IMR-90 (cell line): ENCODE results near the gene LAMB2. TPM values are rescaled to one million over a fixed set of nuclear protein-coding genes. Genes with fewer than 3 reads are reported as not detected.

ENCODE experiments used
- ATAC-seq: fragments of 200-7000 bp; cut with Tn5 transposase; 2 replicates; pipeline ENCODE4 v1.9.1; 2020; ENCODE audit warnings: low read depth, mild to moderate bottlenecking, moderate library complexity
- BruUV-seq: library from RNA; stranded (reverse); fragments of 400-500 nt; replicated peaks from 2 replicates; lab custom pipeline; 2021; lab: Mats Ljungman, UMichigan
- CTCF ChIA-PET: fragments of 300-600 bp; formaldehyde crosslinking; extraction: SDS; loops from one replicate; lab custom pipeline; 2021; ENCODE audit warnings: antibody characterized with exemption; lab: Yijun Ruan, JAX
- POLR2A ChIA-PET: fragments of 300-600 bp; sonication (Branson Sonifier 250); formaldehyde crosslinking; loops from one replicate; lab custom pipeline; 2022; ENCODE audit warnings: antibody characterized with exemption; ENCODE audit not compliant: unreplicated experiment; lab: Charles Lee
- DNase-seq: peaks from one replicate; pipeline ENCODE4 v3.0.0; 2013
- H2AFZ ChIP-seq: replicated peaks from 2 replicates; pipeline ENCODE3; 2013; ENCODE audit warnings: low read length, mild to moderate bottlenecking; ENCODE audit not compliant: poor library complexity
- H2AK5ac ChIP-seq: 2 replicates; pipeline ENCODE4 v1.6.1; 2013; ENCODE audit warnings: low read depth, low read length, inconsistent platforms
- H2AK9ac ChIP-seq: replicated peaks from 2 replicates; pipeline ENCODE3; 2013; ENCODE audit warnings: mild to moderate bottlenecking, low read depth, low read length, moderate library complexity; ENCODE audit not compliant: poor library complexity
- H2BK120ac ChIP-seq: 2 replicates; pipeline ENCODE4 v1.6.1; 2013; ENCODE audit warnings: low read depth, low read length, inconsistent platforms
- H2BK15ac ChIP-seq: 3 replicates; pipeline ENCODE4 v1.6.1; 2013; ENCODE audit warnings: low read depth, low read length, inconsistent platforms
- H2BK20ac ChIP-seq: 2 replicates; pipeline ENCODE4 v1.6.1; 2013; ENCODE audit warnings: low read depth, mild to moderate bottlenecking, inconsistent platforms, low read length, moderate library complexity
- H2BK5ac ChIP-seq: 2 replicates; pipeline ENCODE4 v1.6.1; 2013; ENCODE audit warnings: mild to moderate bottlenecking, low read depth, low read length, inconsistent platforms; ENCODE audit not compliant: poor library complexity, severe bottlenecking
- H3K14ac ChIP-seq: replicated peaks from 2 replicates; pipeline ENCODE4 v1.6.1; 2013; ENCODE audit warnings: low read depth, low read length, inconsistent platforms
- H3K18ac ChIP-seq: 2 replicates; pipeline ENCODE4 v1.6.1; 2013; ENCODE audit warnings: low read depth, low read length, control low read depth
- H3K23ac ChIP-seq: 2 replicates; pipeline ENCODE4 v1.6.1; 2013; ENCODE audit warnings: low read depth, low read length, inconsistent platforms
- H3K27ac ChIP-seq: 2 replicates; pipeline ENCODE4 v1.5.1; 2013; ENCODE audit warnings: mild to moderate bottlenecking, control low read depth, low read length; ENCODE audit not compliant: insufficient read depth
- H3K27me3 ChIP-seq: 2 replicates; pipeline ENCODE4 v1.6.1; 2013; ENCODE audit warnings: low read length; ENCODE audit not compliant: control insufficient read depth, insufficient read depth
- H3K36me3 ChIP-seq: 2 replicates; pipeline ENCODE4 v1.6.1; 2013; ENCODE audit warnings: low read length, mixed read lengths; ENCODE audit not compliant: control insufficient read depth, insufficient read depth
- H3K4ac ChIP-seq: 2 replicates; pipeline ENCODE4 v1.6.1; 2013; ENCODE audit warnings: low read depth, low read length, inconsistent platforms
- H3K4me1 ChIP-seq: 2 replicates; pipeline ENCODE4 v1.6.1; 2013; ENCODE audit warnings: low read length, mixed read lengths; ENCODE audit not compliant: control insufficient read depth, insufficient read depth
- H3K4me2 ChIP-seq: 2 replicates; pipeline ENCODE4 v1.6.1; 2013; ENCODE audit warnings: low read depth, mild to moderate bottlenecking, control low read depth, low read length, moderate library complexity
- H3K4me3 ChIP-seq: 2 replicates; pipeline ENCODE4 v1.5.1; 2013; ENCODE audit warnings: low read depth, mild to moderate bottlenecking, control low read depth, low read length, moderate library complexity; ENCODE audit not compliant: insufficient read depth
- H3K56ac ChIP-seq: 2 replicates; pipeline ENCODE4 v1.6.1; 2013; ENCODE audit warnings: low read length, inconsistent platforms; ENCODE audit not compliant: insufficient read depth; ENCODE audit errors: extremely low read depth
- H3K79me1 ChIP-seq, 2 experiments: 2 replicates each; pipeline ENCODE4 v1.6.1; 2013; ENCODE audit warnings: low read length in 2 of 2, inconsistent platforms in 1 of 2, low read depth in 1 of 2
- H3K9ac ChIP-seq: 2 replicates; pipeline ENCODE4 v1.6.1; 2013; ENCODE audit warnings: low read depth, low read length, control low read depth
- H3K9me1 ChIP-seq: 2 replicates; pipeline ENCODE4 v1.6.1; 2013; ENCODE audit warnings: low read length, inconsistent platforms; ENCODE audit not compliant: insufficient read depth
- H3K9me3 ChIP-seq: 2 replicates; pipeline ENCODE4 v1.6.1; 2013; ENCODE audit warnings: low read length; ENCODE audit not compliant: control insufficient read depth, insufficient read depth
- H4K20me1 ChIP-seq: 2 replicates; pipeline ENCODE4 v1.6.1; 2013; ENCODE audit warnings: low read length, inconsistent platforms; ENCODE audit not compliant: insufficient read depth
- H4K5ac ChIP-seq: 2 replicates; pipeline ENCODE4 v1.6.1; 2013; ENCODE audit warnings: mild to moderate bottlenecking, low read depth, low read length, control low read depth
- H4K8ac ChIP-seq, 2 experiments: 2 replicates each; pipeline ENCODE4 v1.6.1; 2013; ENCODE audit warnings: low read depth in 2 of 2, low read length in 2 of 2, control low read depth in 1 of 2, inconsistent platforms in 1 of 2
- H4K91ac ChIP-seq: 2 replicates; pipeline ENCODE4 v1.6.1; 2013; ENCODE audit warnings: low read depth, low read length, inconsistent platforms; ENCODE audit not compliant: insufficient read depth
- ELK1 ChIP-seq: fragments of 150-350 bp; IDR thresholded peaks from 2 replicates; pipeline ENCODE4 v1.6.1; 2016; ENCODE audit warnings: low read depth, mild to moderate bottlenecking, low read length, moderate library complexity, borderline replicate concordance
- NFE2L2 ChIP-seq: fragments of 150-350 bp; IDR thresholded peaks from 2 replicates; pipeline ENCODE4 v1.6.1; 2016; ENCODE audit warnings: low read depth, mild to moderate bottlenecking, low read length
- RFX5 ChIP-seq: IDR thresholded peaks from 2 replicates; pipeline ENCODE4 v1.8.0; 2012; ENCODE audit warnings: low read depth, mild to moderate bottlenecking, low read length, moderate library complexity
- SMC3 ChIP-seq: fragments of 150-350 bp; IDR thresholded peaks from 2 replicates; pipeline ENCODE4 v1.6.1; 2016; ENCODE audit warnings: low read depth, mild to moderate bottlenecking, antibody characterized with exemption, low read length, moderate library complexity
- WGBS, 2 experiments: methylation state at CpG; one replicate each; pipeline versions ENCODE4 v1.1.5 to v1.1.7; 2013; ENCODE audit warnings: missing lambda C conversion rate in 2 of 2; ENCODE audit not compliant: insufficient read length in 1 of 2; ENCODE audit errors: extremely low coverage in 2 of 2; 5-methylcytosine and 5-hydroxymethylcytosine counted together
- dilution Hi-C: fragments of 300-500 bp; cut with HindIII; formaldehyde crosslinking; loops from one replicate; pipeline ENCODE4 v1.14.3; 2018; ENCODE audit warnings: low sequenced_read_pairs; ENCODE audit not compliant: unreplicated experiment
- in situ Hi-C: fragments of 300-500 bp; cut with MboI; formaldehyde crosslinking; loops from 3 replicates; pipeline ENCODE4 v1.14.3; 2019; ENCODE audit warnings: low sequenced_read_pairs, inconsistent platforms, mixed read lengths
- intact Hi-C: fragments of 100-400 bp; cut with micrococcal nuclease; formaldehyde crosslinking; loops from 2 replicates; pipeline ENCODE4 v1.10.0; 2022
- polyA plus RNA-seq, 3 experiments: library from polyadenylated mRNA; depleted of rRNA; stranded (reverse); fragments of >200 nt; gene quantifications; 2 replicates each; pipeline ENCODE4 v1.2.3, GENCODE V29; 2012; ENCODE audit warnings: low replicate concordance in 1 of 3
- total RNA-seq: library from RNA; depleted of rRNA; stranded (reverse); fragments of >200 nt; gene quantifications from 2 replicates; pipeline ENCODE4 v1.2.3, GENCODE V29; 2012

LAMB2 gene
- total and polyA plus RNA-seq, 2 of the 4 experiments (the other 2 are of a cell fraction): 213 to 570 TPM

GRCh38 chr3:49148159-49148558 lies 15.3 kb upstream of the LAMB2 start:
- Histone ChIP-seq H2AFZ (no peak overlapping the region), H3K4me1 (no peaks in the 10 kb centered on the region), H3K4me3 (no peak overlapping the region), H3K9me3 (no peaks in the 10 kb centered on the region), H4K5ac (no peak overlapping the region), H3K14ac (no peak overlapping the region), H3K27ac (no peak overlapping the region), H3K56ac (no peak overlapping the region), H4K8ac (no peak overlapping the region), H2BK20ac (no peak overlapping the region), H3K23ac (no peak overlapping the region), H2AK9ac (no peak overlapping the region), H3K36me3 (no peaks in the 10 kb centered on the region), H2BK15ac (no peak overlapping the region), H3K4ac (no peak overlapping the region), H2BK5ac (no peak overlapping the region), H2BK120ac (no peak overlapping the region), H4K91ac (no peak overlapping the region), H3K79me1 (no peaks in the 10 kb centered on the region), H3K18ac (no peak overlapping the region), H2AK5ac (no peak overlapping the region), H3K4me2 (no peak overlapping the region), H3K9ac (no peak overlapping the region), H3K27me3 (no peaks in the 10 kb centered on the region), H3K9me1 (no peaks in the 10 kb centered on the region), H4K20me1 (no peaks in the 10 kb centered on the region)
- ATAC-seq (no peak), DNase-seq (no peak)
- in situ Hi-C loops (no loop called here), intact Hi-C loops (no loop called here), dilution Hi-C loops (no loop called here)
- CTCF ChIA-PET: interaction anchor here (0.6 kb wide), 2 partner anchors 297 to 1221 kb away, joined by 5 read pairs; no protein-coding TSS in a partner anchor
- no peak for TF ChIP-seq RFX5
- TF ChIP-seq NFE2L2: no peak
- no peak for TF ChIP-seq SMC3
- TF ChIP-seq ELK1: no peak
- no CpG with 5 or more reads among the region's 5 CpGs for WGBS, 2 experiments
- BruUV-seq: no TSS peak
- POLR2A ChIA-PET: no interaction called here
